WTC11 (cell line): ENCODE data around the gene REEP2.

Source experiments
- HMGXB4 ChIP-seq: sonication (generic); formaldehyde crosslinking; IDR thresholded peaks from 2 replicates; pipeline ENCODE4 v1.8.1; 2023; ENCODE audit warnings: mild to moderate bottlenecking, moderate library complexity, missing genetic modification reagents
- JUN ChIP-seq: sonication (generic); formaldehyde crosslinking; IDR thresholded peaks from 2 replicates; pipeline ENCODE4 v1.8.0; 2023; ENCODE audit warnings: mild to moderate bottlenecking, missing genetic modification reagents
- MLX ChIP-seq: sonication (generic); formaldehyde crosslinking; IDR thresholded peaks from 2 replicates; pipeline ENCODE4 v1.8.1; 2023; ENCODE audit warnings: mild to moderate bottlenecking, missing genetic modification reagents, moderate library complexity
- NFE2L1 ChIP-seq: sonication (generic); formaldehyde crosslinking; IDR thresholded peaks from 2 replicates; pipeline ENCODE4 v1.8.1; 2023; ENCODE audit warnings: missing genetic modification reagents
- NR1H2 ChIP-seq: sonication (generic); formaldehyde crosslinking; IDR thresholded peaks from 2 replicates; pipeline ENCODE4 v1.9.0; 2021; ENCODE audit warnings: mild to moderate bottlenecking, moderate library complexity, missing genetic modification reagents
- NR3C1 ChIP-seq: sonication (generic); formaldehyde crosslinking; conservative IDR thresholded peaks from 2 replicates; pipeline ENCODE4 v1.8.1; 2023; ENCODE audit warnings: low read depth, mild to moderate bottlenecking, missing genetic modification reagents
- SMAD3 ChIP-seq: sonication (generic); formaldehyde crosslinking; IDR thresholded peaks from 2 replicates; pipeline ENCODE4 v1.8.0; 2022; ENCODE audit warnings: missing genetic modification reagents, mild to moderate bottlenecking, borderline replicate concordance
- TEAD1 ChIP-seq: sonication (generic); formaldehyde crosslinking; IDR thresholded peaks from 2 replicates; pipeline ENCODE4 v1.8.0; 2022; ENCODE audit warnings: mild to moderate bottlenecking, missing genetic modification reagents
- ZNF425 ChIP-seq: fragments of 250-450 bp; sonication (Bioruptor Pico); conservative IDR thresholded peaks from 2 replicates; pipeline ENCODE4 v1.9.0; 2021; ENCODE audit warnings: mild to moderate bottlenecking
- TF ChIP-seq, protein P1 (sequence below): fragments of 200-600 bp; IDR thresholded peaks from 2 replicates; pipeline ENCODE4 v1.8.0; 2022; ENCODE audit warnings: antibody characterized with exemption
- TF ChIP-seq, protein P2 (sequence below): sonication (generic); formaldehyde crosslinking; IDR thresholded peaks from 2 replicates; pipeline ENCODE4 v1.8.0; 2022; ENCODE audit warnings: mild to moderate bottlenecking, missing genetic modification reagents

- no peak for TF ChIP-seq TEAD1 (CRISPR knock-in tag)
- TF ChIP-seq, protein P1, sequence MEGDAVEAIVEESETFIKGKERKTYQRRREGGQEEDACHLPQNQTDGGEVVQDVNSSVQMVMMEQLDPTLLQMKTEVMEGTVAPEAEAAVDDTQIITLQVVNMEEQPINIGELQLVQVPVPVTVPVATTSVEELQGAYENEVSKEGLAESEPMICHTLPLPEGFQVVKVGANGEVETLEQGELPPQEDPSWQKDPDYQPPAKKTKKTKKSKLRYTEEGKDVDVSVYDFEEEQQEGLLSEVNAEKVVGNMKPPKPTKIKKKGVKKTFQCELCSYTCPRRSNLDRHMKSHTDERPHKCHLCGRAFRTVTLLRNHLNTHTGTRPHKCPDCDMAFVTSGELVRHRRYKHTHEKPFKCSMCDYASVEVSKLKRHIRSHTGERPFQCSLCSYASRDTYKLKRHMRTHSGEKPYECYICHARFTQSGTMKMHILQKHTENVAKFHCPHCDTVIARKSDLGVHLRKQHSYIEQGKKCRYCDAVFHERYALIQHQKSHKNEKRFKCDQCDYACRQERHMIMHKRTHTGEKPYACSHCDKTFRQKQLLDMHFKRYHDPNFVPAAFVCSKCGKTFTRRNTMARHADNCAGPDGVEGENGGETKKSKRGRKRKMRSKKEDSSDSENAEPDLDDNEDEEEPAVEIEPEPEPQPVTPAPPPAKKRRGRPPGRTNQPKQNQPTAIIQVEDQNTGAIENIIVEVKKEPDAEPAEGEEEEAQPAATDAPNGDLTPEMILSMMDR = no peak
- no peak for TF ChIP-seq MLX
- no peak for TF ChIP-seq SMAD3
- TF ChIP-seq JUN (CRISPR knock-in tag) = no peak
- no peak for TF ChIP-seq NR3C1 (CRISPR knock-in tag)
- TF ChIP-seq, protein P2, sequence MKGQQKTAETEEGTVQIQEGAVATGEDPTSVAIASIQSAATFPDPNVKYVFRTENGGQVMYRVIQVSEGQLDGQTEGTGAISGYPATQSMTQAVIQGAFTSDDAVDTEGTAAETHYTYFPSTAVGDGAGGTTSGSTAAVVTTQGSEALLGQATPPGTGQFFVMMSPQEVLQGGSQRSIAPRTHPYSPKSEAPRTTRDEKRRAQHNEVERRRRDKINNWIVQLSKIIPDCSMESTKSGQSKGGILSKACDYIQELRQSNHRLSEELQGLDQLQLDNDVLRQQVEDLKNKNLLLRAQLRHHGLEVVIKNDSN (CRISPR knock-in tag) = no peak
- TF ChIP-seq HMGXB4 = no peak
- TF ChIP-seq ZNF425 (CRISPR knock-in tag) = no peak
- no peak for TF ChIP-seq NR1H2 (CRISPR knock-in tag)
- no peak for TF ChIP-seq NFE2L1 (CRISPR knock-in tag)
Measured at GRCh38 chr5:138489683-138490061, 50.8 kb downstream of the REEP2 start.
